DMS114 treated with DMSO at 0.1 percent for 48 hours (cell line): ENCODE data around the gene RSPH9.
"Not testable (repeated sequence)": the region's sequence is repeated elsewhere in the genome, so short reads cannot be mapped to it uniquely, and the experiment has no call there.

Experiments
- DNase-seq: peaks from one replicate; lab custom pipeline; 2025; ENCODE audit not compliant: unreplicated experiment; lab: John Stamatoyannopoulos, UW

Gene RSPH9

DNA sequence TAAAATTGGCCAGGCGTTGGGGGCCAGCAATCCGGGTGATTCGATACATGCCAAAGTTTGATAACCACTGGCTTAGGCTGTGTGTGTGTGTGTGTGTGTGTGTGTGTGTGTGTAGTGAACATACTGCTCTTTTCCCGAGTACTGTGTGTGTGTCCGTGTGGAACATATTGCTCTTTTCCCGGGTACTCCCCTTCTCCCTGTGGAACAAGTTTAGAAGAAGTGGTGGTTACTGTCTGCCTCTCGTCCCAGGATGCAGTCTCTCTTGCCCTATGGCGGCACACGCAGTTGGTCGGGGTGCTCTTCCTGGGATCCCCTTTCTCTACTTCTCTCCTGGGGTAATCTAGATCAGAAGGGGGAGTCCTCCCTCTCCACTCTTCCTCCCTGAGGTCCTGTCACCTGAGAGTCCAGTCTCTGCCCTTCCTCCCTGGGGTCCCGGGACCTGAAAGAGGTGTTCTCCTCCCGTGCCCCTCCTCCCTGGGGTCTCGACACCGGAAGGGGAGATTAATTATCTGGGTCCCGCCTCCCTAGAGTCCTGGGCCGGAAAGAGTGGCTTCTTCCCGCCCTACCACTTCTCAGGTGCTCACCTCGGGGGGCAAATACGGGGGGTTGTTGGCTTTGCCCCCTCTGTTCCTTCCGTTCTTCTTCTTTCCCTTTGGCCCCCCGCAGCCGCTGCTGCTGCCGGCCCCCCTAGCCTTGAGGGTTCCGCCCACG lies 16.3 kb upstream of the RSPH9 start:
- peak; percentile 37 for DNase-seq

DNA sequence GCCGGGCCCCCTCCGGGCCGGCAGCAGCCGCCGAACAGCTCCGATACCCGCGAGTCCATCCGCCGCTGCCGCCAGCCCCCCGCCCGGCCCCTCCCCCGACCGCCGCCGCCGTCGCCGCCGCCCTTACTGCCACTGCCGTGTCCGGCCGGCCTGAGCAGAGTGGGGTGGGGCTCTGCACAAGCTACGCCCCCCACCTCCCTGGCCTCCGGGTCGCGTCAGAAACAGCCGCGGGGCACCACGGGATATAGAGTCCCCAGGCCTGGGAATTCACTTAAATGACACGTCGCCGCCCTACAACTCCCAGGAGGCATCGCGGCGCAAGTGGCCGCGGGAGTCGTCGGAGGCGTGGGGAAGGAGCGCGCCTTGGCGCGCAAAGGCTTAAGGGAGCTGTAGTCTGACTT lies 15.7 kb upstream of the RSPH9 start, which contains the start of gene GTPBP2:
TSS of gene GTPBP2 (minus strand) at position 161 of the 401 bp plus-strand sequence. CDS start at position 59, 102 bp downstream.
- peak; percentile 99 for DNase-seq

DNA sequence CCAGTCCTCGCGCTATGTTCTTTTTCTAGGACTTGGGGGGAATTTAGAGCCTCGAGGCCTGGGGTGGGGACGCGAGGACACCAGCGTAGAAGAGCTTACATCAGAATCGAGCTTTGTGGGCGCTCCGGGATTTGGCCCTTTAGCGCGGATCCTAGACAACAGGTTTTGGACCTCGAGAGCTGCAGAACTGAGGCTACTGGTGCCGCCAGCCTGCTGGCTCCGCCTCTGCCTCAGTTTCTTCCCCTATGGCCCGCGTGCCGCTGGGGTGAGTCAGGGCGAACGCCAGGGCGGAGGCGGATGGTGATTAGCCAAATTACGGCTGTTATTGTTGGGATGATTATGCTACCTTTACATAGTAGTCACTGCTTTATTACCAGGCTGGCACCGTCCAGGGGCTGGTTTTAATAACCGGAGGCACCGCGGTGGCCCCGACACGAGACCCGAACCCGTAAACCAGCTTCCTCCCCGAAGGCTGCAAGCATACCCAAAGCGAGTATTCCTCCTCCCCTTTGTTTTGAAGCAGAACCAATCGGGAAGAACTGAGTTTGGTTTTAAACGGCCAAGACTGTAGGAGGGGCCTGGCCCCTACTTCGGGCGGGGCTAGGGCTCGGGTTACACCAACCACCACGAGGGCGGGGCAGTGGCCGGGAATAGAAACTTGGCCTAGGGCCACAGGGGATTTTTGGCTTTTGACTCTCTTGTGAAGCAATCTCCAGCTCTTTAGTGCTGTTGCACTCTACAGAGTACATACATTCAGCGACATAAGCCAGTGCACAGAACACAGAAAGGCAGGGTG lies 15.1 kb upstream of the RSPH9 start:
- DNase-seq, result peak; percentile 95

DNA sequence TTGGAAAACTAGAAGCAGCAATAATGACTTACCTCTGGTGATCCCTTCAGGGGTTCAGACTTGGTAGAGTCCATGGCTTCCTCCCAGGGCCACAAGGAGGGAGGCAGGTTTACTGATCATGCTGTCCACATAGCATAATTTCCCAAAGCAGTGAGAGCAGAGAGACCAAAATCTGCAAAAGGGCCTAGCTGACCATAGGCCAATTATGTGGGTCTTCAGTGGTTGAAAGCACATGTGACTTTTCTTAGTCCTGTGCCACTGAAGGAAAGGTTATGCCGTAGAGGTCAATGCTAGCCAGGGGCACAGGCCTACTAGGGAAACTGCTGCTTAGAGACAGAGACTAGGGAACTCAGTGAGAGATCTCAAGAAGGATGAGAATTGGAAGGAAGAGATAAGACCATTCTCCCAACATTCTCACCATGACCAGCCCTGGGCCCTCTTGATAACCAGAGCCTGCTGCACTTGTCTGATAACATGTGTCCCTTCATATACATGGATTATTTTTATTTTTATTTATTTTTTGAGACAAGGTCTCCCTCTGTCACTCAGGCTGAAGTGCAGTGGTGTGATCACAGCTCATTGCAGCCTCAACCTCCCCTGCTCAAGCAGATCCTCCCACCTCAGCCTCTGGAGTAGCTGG lies 13.7 kb upstream of the RSPH9 start:
- DNase-seq, result no peak

DNA sequence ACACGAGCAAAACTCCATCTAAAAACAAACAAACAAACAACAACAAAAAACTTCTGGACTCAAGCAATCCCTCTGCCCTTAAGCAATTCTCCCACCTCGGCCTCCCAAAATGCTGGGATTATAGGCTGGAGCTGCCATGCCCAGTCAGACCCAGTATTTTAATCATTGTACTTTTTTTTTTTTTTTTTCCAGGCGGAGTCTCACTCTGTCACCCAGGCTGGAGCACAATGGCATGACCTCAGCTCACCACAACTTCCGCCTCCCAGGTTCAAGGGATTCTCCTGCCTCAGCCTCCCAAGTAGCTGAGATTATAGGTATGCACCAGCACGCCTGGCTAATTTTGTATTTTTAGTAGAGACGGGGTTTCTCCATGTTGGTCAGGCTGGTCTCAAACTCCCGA lies 11.8 kb upstream of the RSPH9 start:
- not testable (repeated sequence) for DNase-seq

DNA sequence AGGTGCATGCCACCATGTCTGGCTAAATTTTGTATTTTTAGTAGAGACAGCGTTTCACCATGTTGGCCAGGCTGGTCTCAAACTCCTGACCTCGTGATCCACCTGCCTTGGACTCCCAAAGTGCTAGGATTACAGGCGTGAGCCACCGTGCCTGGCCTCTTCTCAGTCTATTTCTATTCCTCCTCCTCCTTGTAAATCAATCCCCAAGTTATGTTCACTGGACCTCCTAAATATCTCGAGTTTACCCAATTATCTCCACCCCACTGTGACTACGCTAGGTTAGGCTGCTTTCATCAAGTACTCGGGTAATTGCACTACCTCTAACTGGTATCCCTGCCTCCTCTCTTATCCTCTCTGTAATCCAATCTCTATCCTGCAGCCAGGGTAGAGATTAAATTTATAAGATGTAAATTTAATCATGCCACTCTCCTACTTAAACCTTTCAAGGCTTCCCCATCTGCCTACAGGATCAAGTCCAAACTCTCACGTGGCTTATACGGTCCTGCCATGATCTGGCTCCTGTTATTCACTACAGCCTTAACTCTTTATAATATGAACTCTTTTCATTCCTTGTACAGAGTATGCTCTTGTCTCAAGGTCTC lies 10.0 kb upstream of the RSPH9 start:
- no peak for DNase-seq

DNA sequence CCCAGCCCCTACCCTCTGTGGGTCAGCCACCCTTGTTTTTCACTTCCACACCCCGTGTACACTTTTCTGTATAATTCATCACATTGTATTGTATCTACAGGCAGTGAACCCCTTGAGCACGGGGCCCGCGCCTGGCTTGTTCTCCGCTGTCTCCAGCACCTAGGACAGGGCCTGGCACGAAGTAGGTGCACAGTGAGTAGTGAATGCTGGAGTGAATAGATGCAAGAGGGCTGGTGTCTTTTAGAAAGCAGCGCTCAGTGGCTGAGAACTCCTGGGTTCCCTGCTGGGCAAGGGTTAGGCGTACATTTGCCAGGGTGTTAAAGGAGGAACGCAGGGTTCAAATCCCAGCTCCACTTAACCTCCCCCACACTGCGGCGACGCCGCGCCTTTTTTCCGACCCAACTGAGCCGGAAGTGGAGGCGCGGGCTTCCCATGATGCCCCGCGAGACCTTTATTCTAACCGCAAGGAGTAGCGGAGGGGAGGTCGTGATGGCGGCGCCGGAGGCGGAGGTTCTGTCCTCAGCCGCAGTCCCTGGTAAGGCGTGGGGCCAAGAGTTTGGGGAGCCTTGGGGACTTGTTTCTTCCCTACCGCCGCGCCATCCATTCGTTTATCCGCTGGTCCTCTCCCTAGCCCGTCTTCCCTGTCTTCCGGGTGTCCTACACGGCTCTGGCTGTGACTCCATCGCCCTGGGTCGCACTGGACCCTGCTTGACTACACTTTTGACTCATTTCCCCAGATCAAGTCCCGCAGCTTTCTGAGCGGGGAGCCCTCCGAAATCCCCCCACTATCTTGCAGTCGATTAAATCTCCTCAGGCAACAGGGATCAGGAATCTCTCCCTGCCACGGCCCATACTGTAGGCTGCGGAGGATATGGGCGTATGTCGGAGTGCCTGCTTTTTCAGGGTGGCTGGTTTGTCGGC lies 9.2 kb upstream of the RSPH9 start, which contains the start of gene MAD2L1BP:
TSS of gene MAD2L1BP (plus strand) at position 454 of the 921 bp plus-strand sequence. CDS start at position 490, 36 bp downstream.
- peak; percentile 83 for DNase-seq

DNA sequence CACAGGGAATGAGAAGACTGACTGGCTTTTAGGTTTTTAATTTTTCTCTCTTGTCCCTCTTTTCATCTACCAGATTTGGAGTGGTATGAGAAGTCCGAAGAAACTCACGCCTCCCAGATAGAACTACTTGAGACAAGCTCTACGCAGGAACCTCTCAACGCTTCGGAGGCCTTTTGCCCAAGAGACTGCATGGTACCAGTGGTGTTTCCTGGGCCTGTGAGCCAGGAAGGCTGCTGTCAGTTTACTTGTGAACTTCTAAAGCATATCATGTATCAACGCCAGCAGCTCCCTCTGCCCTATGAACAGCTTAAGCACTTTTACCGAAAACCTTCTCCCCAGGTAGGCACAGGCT lies 8.6 kb upstream of the RSPH9 start:
- DNase-seq, result no peak

DNA sequence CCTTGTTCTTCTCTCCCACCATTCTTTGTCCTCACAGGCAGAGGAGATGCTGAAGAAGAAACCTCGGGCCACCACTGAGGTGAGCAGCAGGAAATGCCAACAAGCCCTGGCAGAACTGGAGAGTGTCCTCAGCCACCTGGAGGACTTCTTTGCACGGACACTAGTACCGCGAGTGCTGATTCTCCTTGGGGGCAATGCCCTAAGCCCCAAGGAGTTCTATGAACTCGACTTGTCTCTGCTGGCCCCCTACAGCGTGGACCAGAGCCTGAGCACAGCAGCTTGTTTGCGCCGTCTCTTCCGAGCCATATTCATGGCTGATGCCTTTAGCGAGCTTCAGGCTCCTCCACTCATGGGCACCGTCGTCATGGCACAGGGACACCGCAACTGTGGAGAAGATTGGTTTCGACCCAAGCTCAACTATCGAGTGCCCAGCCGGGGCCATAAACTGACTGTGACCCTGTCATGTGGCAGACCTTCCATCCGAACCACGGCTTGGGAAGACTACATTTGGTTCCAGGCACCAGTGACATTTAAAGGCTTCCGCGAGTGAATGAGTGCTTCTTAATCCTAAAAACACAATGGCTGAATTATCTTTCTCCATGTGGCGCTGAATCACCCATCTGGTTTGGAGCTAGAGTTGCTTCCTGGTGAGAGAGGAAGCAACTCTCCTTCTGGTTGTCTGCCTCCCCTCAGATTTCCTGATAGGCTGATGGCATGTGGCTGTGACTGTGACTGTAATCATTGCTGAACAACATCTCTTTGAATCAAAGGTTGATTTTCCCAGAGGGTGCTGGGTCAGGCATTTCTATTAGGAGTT lies 4.6 kb upstream of the RSPH9 start:
- DNase-seq, result no peak

DNA sequence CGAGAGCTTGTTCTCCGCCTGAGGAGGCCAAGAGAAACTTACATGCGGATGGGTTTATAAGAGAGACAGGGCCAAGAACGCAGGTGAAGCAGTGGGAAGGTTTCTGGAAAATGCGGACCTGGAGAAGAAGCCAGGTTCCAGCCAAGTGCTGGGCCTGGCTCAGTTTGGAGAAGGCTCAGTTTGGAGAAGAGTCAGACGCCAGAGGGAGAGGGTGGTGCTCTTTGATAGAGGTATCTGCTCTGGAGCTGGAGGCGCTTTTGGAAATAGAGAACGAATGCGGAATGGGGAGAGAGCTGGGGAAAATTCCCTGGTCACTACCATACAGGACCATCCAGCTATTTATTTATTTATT lies 753 bp downstream of the RSPH9 start:
- no peak for DNase-seq

DNA sequence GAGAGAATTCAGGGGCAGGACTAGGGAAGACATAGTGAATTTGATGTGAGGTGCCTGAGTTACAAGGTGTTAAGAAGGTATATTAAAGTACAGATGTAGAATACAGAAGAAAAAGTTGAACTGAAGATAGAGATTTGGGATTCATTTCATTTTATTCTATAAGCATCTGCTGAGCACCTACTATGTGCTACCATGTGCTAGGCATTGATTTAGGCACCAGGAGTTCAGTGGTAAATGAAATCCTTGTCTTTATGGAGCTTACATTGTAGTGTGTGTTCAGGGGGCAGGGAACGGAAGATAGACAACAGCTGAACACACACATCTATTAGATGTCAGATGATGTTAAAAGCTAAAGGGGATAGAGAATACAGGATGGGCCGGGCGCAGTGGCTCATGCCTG lies 2.8 kb downstream of the RSPH9 start:
- DNase-seq, result no peak

DNA sequence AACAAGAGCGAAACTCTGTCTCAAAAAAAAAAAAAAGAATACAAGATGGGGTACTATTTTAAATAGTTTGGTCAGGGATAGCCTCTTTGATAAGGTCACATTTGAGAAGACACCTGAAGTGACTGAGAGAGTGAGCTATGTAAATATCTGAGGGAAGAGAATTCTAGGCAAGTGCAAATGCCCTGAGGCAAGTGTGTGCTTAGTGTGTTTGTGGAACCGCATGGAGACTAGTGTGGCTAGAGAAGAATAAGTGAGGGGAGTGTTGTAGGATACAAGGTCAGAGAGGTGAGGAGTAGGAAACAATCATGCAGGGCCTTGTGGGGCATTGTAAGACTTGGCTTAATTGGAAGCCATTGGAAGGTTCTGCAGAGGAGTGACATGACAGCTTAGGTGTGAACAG lies 3.4 kb downstream of the RSPH9 start:
- no peak for DNase-seq

DNA sequence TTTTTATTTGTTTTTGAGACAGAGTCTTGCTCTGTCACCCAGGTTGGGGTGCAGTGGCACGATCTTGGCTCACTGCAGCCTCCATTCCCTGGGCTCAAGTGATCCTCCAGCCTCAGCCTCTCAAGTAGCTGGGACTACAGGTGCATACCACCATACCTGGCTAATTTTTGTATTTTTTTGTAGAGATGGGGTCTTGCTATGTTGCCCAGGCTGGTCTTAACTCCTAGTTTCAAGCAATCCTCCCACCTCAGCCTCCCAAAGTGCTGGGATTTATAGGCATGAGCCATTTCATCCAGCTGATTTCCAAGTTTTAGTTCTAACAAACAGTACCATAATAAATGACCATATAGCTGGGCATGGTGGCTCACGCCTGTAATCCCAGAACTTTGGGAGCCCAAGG lies 8.0 kb downstream of the RSPH9 start:
- DNase-seq, result not testable (repeated sequence)

DNA sequence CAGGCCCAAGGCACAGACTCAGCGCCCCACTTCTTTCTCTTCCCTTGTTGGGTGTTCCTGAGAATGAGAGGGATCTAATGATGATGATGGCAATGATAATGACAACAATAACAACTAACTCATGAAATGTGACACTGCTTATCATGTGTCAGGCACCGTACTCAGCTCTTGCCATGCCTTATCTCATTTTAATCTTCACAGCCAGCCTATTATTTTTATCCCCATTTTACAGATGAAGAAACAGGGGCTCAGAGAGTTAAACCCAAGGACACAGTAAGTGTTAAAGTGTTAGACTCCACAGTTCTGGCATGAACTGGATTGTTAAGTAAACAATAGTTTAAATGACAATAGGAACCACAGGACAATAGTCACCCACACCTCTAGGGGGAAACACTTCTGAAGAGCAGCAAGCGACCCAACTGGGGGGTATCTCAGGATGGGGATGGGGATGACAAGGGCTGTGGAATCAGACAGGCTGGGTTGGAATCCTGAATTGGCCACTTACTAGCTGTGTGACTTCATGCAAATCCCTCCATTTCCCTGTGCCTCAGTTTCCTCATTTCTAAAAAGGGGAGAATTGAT lies 12.5 kb downstream of the RSPH9 start:
- DNase-seq, result no peak

DNA sequence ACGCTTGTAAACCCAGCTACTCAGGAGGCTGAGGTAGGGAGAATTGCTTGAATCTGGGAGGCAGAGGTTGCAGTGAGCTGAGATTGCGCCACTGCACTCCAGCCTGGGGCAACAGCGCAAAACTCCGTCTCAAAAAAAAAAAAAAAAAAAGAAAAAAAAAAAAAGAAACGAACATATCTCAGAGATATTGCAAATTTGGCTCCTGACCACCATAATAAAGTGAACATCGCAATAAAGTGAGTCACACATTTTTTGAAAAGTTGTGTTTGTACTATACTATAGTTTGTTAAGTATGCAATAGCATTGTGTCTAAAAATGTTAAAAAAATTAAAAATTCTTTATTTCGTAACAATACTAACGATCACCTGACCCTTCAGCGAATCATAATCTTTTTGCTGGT lies 13.3 kb downstream of the RSPH9 start:
- DNase-seq, result no peak

DNA sequence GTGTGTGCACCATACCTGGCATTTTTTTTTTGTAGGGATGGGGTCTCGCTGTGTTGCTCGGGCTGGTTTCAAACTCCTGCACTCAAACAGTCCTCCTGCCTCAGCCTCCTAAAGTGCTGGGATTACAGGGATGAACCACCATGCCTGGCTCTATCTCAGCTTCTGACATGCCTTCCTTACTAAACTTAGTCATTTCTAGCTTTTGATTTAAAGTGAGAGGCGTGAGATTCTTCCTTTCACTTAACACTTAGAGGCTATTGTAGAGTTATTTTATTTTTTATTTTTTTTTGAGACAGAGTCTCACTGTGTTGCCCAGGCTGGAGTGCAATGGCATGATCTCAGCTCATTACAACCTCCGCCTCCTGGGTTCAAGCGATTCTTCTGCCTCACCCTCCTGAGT lies 18.1 kb downstream of the RSPH9 start:
- DNase-seq, result not testable (repeated sequence)

DNA sequence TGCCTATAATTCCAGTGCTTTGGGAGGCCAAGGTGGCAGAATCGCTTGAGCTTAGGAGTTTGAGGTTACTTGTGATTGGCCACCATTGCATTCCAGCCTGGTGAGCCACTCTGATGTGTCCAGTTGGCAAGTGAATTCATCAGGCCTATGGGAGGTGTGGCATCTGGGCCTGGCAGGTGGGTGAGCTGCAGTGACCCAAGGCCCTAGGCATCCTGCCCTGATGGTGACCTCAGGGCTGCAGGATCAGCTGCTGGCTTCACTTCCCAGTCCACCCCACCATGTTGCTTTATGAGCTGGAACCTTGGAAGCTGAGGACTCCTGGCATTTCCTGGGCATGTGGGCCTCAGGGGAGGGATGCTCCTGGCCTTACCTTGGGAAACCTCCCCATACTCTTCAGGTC lies 20.5 kb downstream of the RSPH9 start:
- no peak for DNase-seq

DNA sequence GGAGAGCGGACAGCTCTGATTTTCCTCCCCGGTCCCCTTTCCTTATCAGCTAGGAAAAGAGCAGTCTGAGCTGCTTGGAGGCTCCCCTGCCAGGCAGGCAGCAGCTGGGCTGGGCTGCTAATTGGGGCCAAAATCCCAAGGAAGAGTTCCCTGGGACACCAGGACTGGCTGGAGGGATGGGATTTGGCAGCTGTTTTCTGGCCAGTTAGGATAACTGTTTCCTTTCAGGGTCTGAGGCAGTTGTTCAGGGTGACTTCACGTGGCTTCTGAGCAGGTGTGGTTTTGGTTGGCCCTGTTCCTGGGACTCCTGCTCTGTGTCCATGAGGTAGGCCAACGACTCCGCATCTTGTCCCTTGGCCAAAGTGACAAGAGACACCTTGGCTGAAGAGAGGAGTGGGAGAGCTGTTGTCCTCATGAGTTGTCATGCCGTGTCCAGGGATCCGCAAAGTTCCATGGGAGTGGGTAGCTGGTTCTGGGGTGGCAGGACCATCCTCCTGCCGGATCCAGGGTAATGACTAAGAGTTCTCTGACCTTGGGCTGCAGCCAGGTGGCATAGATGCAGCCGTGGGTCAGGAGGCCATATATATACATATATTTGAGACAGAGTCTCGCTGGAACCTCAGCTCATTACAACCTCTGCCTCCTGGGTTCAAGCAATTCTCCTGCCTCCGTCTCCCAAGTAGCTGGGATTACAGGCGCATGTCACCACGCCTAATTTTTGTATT lies 21.5 kb downstream of the RSPH9 start:
- DNase-seq, result no peak
